Measurements from ENCODE around the gene PEX3.

Gene PEX3

GRCh38 chr6:143536866-143537691, 86.5 kb downstream of the PEX3 start:
- peak; percentile 75 for DNase-seq (ENCODE audit: low read depth, low spot score)

DNA sequence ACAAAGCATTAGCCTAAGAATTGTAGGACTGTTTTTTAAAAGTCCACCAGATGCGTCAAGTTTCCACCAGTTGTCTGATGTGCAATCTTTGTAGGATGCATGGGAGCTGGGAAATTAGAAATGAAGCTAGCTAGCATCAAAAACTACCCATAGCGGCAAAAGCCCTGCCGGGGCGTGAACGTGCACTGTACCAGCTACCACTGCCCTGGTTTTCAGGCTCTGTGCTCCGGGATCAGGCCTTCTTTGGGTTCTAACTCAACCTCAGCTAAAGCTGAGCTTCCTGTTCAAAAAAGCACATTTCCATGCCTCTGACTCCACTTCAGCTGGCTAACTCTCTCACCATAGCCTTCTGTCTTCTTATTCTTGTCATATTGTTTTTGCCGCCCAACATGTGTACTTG, 87.8 kb downstream of the PEX3 start:
- DNase-seq (ENCODE audit: low read depth, low spot score): no peak

DNA sequence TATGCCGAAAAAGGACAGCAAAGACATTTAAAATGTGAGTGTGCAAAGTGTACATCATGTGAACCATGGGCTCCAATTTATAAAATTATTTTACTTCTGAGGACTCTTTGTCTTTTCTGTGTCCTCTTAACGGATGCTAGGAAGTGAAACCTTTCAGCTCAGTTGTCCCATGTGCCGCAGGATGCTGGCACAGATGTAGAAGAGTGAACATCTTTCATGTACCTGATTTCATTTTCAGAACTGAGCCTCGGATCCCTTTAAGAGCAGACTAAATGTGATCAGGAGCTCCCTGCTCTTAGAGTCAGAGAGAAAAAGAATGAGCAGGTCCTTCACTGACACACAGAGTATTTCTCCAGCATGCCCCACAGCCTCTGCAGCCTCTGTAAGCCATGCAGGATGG, 88.5 kb downstream of the PEX3 start:
- DNase-seq (ENCODE audit: low read depth, low spot score): no peak

- no peak for DNase-seq (ENCODE audit: low read depth, low spot score)
Observed at GRCh38 chr6:143539734-143540133, 89.1 kb downstream of the PEX3 start.

- DNase-seq (ENCODE audit: low read depth, low spot score): no peak
Observed at GRCh38 chr6:143540192-143540591, 89.6 kb downstream of the PEX3 start.

Data from ELF-1 (cell line).